Eye (tissue), 1 donor: ENCODE data around the gene GOLGA8T.
"Not testable (repeated sequence)": the region's sequence is repeated elsewhere in the genome, so short reads cannot be mapped to it uniquely, and the experiment has no call there.

ENCODE experiments used
- DNase-seq: peaks from one replicate; pipeline ENCODE4 v3.0.0-alpha.2; 2015

GOLGA8T gene, protein sequence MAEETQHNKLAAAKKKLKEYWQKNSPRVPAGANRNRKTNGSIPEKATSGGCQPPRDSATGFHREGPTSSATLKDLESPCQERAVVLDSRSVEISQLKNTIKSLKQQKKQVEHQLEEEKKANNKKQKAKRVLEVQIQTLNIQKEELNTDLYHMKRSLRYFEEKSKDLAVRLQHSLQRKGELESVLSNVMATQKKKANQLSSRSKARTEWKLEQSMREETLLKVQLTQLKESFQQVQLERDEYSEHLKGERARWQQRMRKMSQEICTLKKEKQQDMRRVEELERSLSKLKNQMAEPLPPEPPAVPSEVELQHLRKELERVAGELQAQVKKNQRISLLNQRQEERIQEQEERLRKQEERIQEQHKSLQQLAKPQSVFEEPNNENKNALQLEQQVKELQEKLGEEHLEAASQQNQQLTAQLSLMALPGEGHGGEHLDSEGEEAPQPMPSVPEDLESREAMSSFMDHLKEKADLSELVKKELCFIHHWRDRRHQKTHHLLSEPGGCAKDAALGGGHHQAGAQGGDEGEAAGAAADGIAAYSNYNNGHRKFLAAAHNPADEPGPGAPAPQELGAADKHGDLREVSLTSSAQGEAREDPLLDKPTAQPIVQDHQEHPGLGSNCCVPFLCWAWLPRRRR

DNA sequence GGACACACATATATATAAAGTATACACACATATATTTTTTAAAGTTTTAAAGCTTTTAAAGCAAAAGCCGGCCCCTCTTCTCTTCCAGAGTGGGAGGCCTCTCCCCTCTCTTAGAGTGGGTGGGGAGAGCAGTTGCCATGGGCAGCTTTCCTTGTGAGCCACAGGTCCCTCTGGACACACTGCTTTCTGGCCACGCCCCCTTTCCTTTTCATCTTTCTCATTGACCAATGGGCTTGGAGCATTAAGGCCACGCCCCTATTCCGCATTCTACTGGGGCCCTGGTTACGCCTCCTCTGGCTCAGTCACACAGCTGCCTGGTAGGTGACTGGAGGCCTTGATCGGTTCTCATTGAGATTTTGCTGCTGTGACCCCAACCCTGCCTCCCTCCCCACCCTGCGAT, at the start of gene GOLGA8T:
TSS of gene GOLGA8T (plus strand) at position 301 of the 400 bp plus-strand sequence. CDS start at position 399, 98 bp downstream.
- DNase-seq, result not testable (repeated sequence)

DNA sequence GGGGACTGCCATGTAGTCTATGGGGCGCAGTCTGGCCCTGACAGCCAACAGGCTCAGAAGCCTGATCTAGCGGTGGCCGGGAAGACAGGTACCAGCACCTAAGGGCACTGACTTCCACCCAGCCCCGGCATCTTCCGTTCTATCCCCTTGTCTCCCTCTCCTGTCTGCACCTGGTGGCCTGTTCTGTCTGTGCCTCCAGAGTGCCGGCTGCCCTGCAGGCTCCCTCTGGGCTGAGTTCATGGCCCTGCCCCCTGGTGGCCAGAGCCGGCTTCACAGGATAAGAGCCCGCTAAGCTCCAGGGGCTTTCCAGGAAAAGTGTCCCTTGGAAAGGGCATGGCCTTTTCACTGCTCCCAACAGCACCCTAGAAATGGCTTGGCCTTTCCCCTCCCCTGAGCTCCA, 37.0 kb upstream of the GOLGA8T start:
- DNase-seq, result not testable (repeated sequence)

DNA sequence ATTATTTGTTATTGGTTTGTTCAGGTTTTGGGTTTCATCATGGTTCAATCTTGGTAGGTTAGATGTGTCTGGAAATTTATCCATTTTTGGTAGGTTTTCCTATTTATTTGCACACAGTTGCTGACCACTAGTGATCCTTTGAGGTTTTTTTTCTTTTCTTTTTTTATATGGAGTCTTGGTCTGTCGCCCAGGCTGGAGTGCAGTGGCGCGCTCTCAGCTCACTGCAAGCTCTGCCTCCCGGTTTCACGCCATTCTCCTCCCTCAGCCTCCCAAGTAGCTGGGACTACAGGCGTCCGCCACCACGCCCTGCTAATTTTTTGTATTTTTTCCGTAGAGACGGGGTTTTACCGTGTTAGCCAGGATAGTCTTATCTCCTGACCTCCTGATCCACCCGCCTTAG, 32.0 kb upstream of the GOLGA8T start:
- DNase-seq, result not testable (repeated sequence)

DNA sequence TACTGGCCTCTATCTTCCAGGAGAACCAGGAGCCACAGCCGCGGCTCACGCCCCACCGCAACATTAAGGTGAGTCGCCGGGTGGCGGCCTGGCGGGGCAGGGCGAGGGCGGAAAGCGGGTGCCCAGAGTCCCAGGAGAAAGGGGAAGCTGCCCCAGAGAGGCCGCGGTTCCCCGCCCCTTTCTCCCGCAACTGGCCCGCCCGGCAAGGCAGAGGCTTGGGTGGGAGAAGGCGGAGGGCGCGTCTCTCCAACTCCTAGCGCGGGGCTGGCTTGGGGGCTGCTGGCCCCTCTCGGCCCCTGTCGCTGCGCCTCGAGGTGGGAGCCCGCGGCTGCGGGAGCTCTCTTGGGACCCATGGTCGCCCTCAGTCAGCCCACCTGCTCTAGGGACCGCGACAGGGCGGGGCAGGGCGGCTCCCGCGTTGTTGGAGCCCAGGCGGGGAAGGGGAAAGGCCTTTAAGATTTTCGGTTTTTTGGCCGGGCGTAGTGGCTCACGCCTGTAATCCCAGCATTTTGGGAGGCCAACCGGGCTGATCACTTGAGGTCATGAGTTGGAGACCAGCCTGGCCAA, 30.8 kb upstream of the GOLGA8T start:
- not testable (repeated sequence) for DNase-seq

DNA sequence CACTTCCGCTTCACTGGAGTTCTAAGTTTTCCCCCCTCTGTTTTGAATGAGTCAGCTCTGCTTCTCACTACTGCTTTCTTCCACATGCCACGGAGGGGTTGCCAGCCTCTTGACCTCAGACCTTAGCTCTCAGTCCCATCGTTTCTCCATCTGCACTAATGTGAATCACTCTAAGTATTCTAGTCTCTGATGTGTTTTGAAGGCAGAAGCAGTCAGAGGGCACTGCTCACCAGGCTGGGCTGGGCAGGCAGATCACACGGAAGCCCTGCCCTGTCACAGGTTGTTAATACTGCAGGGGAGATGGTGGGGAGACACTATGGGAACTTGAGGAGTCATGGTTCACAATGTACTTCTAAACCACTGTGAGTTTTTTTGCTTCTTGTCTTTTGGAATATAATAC, 24.3 kb upstream of the GOLGA8T start:
- not testable (repeated sequence) for DNase-seq

DNA sequence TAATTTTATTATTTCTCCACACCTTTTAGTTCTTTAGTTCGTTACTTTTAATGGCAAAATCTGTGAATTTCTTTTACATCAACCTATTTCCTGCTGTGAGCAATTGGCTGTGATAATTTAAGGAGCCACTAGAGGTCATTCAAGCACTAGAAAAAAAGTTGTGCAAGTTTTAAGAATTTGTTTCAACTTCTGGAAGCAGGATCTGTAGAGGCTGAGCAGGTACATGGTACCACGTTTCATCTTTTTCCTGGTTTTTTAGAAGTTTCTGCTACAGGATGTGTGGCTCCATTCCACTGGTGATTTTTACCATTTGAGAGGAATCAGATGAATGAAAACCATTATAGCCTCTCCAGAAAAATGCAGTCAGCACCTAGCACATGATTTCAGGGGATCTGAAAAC, 4.8 kb upstream of the GOLGA8T start:
- peak; percentile 12 for DNase-seq

DNA sequence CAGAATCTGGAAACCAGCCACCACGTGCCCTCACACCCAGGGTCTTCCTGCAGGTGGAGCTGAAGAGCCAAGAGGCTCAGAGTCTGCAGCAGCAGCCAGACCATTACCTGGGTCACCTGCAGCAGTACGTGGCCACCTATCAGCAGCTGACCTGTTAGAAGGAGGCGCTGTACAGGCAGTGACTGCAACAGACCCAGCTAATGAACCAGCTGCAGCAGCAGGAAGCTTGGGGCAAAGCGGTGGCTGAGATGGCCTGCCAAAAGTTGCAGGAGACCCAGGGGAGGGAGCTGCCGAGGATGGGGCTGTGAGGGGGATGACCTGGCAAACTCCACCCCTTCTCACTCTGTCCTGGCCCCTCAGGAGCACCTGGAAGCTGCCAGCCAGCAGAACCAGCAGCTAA, 8.4 kb downstream of the GOLGA8T start:
- DNase-seq, result not testable (repeated sequence)

DNA sequence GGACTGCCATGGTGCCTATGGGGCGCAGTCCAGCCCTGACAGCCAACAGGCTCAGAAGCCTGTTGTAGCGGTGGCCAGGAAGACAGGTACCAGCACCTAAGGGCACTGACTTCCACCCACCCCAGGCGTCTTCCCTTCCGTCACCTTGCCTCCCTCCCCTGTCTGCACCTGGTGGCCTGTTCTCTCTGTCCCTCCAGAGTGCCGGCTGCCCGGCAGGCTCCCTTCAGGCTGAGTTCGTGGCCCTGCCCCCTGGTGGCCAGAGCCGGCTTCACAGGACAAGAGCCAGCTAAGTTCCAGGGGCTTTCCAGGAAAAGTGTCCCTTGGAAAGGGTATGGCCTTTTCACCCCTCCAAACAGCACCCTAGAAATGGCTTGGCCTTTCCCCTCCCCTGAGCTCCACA, 15.0 kb downstream of the GOLGA8T start:
- DNase-seq, result not testable (repeated sequence)

DNA sequence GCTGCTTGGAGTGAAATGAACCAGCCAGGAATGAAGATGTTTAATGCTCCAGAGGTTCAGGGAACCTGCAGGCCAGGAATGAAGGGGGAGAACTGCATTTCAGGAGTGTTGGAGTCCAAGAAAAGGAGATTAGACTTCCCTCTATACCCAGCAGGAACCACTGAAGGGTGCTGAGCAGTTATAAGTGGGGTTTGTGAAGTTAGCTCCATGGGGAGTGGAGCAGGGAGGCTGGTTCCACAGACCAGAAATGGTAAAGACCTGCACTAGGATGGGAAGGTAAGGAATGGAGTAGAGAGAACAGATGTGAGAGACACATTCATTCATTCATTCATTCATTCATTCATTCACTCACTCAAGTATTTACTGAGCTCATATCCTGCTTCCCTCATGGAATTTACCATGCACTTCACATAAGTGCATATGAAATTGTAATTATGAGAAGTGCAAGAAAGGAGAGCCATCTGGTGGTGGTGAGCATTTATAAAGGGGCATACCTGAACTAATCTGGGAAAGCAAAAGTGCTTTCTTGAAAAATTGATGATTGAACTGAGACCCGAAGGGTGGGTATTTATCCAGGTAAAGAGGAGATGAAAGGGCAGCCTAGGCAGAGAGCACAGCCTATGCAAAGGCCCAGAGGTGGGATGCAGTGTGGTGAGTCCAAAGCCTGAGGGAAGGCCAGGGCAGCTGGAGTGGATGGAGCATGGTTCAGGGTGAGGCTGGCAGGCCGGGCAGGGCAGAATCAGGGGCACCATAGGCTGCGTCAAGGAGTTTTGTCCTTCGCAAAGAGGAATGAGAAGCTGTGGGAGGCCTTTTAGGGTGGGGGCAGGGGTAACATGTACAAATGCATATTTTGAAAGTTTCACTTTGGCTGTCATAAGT, 27.9 kb downstream of the GOLGA8T start:
- DNase-seq, result not testable (repeated sequence)

DNA sequence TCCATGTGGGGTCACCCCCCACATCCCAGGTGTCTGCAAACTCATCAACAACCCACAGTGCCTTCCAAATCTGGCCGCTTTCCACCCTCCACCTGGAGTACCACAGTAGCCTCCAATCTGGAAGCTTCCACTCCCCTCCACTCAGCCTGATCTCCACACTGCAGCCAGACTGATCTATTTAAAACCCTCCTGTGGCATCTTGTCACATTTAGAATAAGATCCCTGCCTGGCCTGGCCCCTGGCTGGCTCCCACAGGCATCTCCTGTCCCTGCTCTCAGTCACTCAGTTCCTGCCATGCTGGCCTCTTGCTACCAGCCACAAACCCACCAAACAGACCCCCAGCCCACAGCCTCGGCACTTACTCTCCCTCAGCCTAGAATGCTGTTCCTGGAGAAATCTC, 28.9 kb downstream of the GOLGA8T start:
- DNase-seq, result not testable (repeated sequence)

DNA sequence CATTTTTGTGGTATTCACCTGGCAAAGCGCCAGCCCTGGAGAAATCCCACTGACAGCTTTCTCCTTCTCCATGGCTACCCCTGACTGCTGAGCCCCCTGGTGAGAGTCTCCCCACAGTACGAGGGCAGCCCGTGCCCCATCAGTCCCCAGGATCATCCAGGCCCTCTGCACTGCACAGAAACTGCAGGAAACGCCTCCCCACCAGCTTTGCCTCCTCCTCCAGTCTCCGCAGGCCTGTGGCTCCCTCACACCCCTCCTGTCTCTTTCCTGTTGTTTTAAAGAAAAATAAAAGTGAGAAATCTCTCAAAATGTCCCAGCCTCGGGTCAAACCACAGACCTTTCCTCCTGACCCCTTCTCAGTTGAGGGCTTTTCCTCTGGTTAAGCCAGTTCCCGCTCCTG, 29.4 kb downstream of the GOLGA8T start:
- not testable (repeated sequence) for DNase-seq

DNA sequence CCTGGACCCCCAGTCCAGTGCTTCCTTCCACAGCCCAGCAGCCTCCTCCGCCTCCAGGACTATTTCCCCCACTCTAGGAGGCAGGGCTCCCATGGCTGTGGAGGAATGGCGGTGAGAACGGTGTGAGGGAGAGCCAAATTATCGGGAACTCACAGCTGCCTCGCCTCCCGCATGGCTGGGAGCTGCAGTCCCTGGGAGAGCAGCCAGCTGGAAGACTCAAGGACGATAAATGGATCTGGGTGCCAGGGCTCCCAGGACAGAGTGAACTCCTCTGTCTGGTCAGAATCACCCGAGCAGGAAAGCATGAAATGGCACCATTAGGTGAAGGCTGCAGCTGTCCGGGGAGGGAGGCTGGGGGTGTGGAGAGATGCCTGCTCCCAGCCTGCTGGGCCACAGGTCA, 32.6 kb downstream of the GOLGA8T start:
- not testable (repeated sequence) for DNase-seq

DNA sequence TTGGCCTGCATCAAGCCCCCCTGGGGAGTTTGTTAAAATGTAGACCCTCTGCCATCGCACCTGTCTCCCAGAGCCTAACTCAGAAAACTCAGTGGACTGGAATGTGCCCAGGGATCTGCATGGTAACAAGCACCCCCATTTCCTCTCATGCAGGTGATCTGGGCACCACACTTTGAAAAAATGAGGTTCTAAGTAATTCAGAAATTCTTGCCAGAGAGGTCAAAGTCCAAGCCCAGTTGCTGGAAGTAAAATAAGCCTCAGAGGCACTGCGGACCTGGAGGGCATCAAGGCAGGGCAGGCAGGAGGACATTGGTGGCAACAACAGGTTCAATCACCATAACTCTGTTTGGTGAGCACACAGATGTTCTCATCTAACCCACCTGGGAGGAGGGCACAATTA, 33.0 kb downstream of the GOLGA8T start:
- not testable (repeated sequence) for DNase-seq

DNA sequence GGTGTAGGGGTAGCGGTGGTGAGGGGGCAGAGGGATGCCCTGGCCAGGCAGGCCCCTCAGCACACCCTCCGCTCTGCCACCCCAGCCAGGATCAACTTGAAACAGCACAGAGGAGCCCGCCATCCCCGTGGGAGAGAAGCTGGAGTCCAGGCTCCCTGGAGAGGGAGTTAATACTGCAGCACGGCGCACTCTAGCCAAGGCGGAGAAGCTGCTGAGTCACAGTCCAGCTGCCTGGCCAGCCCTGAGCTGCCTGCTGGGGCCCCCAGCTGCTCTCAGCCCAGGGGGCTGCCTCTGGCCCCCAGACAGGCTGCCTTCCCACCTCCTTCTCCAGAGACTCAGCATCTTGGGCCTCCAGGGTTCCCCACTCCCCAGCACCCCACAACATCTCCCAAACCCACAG, 36.6 kb downstream of the GOLGA8T start:
- not testable (repeated sequence) for DNase-seq

DNA sequence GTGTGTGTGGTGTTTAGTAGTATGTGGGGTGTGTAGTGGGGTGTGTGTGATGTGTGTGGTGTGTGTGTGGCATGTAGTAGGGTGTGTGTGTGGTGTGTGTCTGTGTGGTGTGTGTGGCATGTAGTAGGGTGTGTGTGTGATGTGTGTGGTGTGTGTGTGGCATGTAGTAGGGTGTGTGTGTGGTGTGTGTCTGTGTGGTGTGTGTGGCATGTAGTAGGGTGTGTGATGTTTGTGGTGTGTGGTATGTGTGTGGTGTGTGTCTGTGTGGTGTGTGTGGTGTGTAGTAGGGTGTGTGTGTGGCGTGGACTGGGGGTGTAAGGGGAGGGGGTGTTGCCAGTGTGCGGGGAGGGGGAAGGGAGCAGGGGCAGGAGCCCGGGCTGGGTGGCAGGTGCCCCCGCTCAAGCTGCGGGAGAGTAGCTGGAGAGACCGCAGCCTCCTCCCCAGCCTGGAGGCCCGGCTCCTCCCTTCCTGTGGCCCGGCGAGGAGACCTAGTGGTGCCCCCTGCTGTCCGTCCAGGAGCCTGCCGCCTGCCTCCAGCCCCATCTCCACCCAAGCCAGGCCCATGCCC, 38.3 kb downstream of the GOLGA8T start:
- DNase-seq, result peak; percentile 0

DNA sequence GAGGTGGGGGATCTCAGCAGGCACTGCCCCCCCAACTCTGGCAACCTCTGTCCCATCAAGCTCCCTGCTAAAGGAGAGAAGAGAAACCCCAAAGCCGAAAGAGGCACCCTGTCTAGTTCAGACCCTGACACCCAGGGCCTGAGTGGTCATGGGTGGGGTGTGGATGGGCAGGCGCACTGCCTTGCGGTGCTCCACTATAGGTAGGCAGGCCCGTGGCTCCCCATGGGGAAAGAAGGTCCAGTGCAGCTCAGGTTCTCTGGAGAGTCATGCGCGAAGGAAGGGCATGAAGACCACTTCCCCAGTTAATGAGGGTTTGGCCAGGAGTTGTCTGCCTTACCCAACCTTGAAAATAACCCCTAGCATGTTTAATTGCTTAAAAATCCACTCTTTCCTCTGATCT, 40.4 kb downstream of the GOLGA8T start:
- not testable (repeated sequence) for DNase-seq

DNA sequence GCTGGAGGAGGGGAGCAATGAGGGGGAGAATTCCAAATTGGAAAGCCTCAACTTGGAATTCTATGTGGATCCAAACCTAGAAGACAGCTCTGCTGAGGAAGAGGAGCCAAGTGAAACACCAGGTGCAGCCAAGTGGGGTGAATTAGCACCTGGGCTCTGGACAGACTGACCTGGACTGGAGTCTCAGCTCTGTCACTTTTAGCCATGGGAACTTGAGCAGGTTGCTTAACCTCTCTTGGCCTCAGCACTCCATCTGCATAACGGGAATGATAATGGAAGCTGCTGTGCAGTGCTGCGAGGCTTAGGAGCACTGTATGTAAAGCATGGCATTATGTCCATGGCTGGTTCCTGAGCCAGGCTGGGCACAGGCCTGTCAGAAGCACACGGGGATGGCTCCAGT, 41.8 kb downstream of the GOLGA8T start:
- not testable (repeated sequence) for DNase-seq

DNA sequence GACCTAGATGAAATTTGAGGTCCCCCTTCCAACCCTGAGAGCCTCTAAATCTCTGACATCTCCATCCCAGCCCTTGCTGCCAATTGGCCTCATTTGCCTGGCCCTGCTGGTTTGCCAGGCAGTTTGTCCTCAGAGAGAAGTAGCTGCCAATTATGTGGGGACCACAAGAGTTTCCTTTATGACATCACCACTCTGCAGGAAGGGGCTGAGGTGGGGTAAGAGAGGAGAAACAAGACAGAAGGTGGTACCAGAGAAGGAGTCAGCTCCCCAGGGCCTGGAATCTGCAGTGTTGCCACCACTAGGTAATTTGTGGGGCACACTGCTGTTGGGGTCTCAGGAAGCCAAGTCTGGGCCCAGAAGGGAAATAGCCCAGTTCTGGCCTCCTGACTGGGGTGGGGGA, 45.0 kb downstream of the GOLGA8T start:
- not testable (repeated sequence) for DNase-seq

DNA sequence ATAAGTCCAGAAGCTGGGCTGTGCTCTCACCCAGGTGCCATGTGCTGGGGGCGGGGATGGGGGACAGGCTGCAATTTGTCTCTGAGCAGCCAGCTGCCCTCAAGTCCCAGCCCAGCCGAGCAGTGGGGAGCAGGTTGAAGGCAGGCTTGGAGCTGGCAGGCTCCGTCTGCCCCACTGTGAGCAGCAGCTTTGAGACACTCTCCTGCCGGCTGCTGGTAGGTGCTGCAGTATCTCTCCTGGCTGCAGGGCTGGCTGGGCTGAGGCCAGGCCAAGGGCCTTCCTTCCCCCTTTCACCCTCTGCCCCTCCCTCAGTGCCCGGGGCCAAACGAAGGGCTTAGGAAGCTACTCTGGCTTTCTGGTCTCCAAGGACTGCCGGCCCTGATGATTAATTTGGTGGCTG, 50.6 kb downstream of the GOLGA8T start:
- DNase-seq, result not testable (repeated sequence)

DNA sequence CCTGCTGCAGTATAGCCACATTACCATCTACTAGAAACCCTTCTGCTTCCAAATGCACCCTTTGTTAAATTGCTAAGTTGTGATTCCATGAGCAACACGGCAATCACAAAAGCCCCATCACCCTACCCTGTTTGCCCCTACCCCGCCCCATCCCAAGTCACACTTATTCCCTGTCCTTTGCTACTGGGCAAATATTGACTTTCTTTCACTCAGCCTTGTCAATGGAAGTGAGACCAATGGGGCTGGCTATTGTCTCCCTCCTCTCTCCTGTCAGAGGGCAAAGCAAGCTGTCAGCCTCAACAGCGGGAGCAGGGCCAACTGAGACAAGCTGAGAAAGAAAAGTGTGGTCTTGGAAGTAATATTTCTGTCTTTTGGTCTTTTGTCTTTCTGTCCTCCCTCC, 52.6 kb downstream of the GOLGA8T start:
- DNase-seq, result not testable (repeated sequence)

DNA sequence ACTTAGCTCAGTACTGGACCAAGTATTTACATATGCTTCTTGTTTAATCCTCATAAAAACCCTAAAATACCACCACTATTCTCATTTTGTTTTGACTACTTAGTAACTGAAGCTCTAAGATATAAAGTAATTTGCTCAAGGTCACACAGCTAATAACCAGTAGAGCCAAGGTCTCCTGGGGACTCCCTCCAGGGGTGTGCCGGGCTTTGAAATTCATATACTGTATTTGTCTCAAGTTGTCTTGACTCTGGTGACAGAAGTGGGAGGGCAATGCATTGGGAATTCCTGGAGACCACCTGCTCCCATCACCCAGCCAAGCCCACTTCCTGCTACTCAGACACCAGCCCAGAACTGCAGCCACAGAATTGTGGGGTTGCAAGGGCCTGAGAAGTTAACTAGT, 54.9 kb downstream of the GOLGA8T start:
- DNase-seq, result not testable (repeated sequence)

DNA sequence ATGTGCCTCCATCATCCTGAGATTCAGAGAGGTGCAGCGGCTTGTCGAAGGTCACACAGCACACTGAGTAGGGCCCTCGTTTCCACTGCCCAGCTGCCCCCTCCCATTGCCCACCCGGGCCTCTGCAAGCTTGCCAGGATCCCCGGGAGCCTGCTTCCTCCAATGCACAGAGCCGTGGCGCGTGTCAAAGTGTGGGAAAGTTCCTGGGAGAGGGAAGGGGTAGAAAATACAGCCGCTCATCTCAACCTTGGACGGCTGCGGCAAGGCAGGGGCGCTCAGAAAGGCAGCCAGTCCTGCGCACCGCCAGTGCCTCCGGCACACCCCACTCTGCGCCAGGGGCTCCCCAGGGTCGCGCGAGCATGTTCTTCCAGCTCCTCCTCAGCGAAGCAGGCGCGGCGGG, 56.3 kb downstream of the GOLGA8T start:
- not testable (repeated sequence) for DNase-seq
